Measurements from ENCODE around the gene NBDY.

GRCh38 chrX:56785442-56785841, 56.4 kb downstream of the NBDY start:
- TF ChIP-seq POLR2A (IDR thresholded peaks at IDR 0.05): no peak
- no peak for TF ChIP-seq CTCF (IDR thresholded peaks at IDR 0.05)
